IPS DF 4.7 (cell line): ENCODE measurements around the gene CTSC.
"Not testable (repeated sequence)": the region's sequence is repeated elsewhere in the genome, so short reads cannot be mapped to it uniquely, and the experiment has no call there.

Experiments
- DNase-seq: peaks from one replicate; pipeline ENCODE4 v3.0.0-alpha.2; 2013; ENCODE audit warnings: low spot score; ENCODE audit errors: extremely low read depth

Gene CTSC

DNA sequence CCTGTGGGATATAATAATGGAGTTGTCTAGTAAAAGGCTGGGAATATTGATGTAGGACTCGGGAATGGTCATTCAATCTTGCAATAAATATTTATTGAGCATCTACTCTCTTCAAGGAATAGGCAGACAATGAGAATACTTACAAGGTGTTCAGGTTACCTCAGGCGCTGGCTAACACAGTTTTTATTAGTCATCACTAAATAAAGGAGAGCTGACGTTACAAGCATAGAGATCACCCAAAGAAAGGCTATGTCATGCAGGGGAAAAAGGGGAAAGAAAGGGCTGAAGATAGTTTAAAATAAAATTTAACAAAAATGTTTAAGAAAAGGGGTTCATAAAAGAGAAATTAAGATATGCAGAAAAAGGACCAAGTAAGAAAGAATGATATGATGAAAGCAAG, 15.8 kb upstream of the CTSC start:
- DNase-seq = no peak

GRCh38 chr11:88352139-88352538, 14.6 kb upstream of the CTSC start:
- no peak for DNase-seq

GRCh38 chr11:88348870-88349269, 11.3 kb upstream of the CTSC start:
- no peak for DNase-seq

GRCh38 chr11:88345949-88346348, 8.4 kb upstream of the CTSC start:
- DNase-seq = no peak

- DNase-seq = no peak
Observed at GRCh38 chr11:88345408-88345807, 7.9 kb upstream of the CTSC start.

GRCh38 chr11:88344869-88345268, 7.3 kb upstream of the CTSC start:
- no peak for DNase-seq

- DNase-seq = no peak
Observed at GRCh38 chr11:88341522-88342251, 4.2 kb upstream of the CTSC start.

- DNase-seq = no peak
Observed at GRCh38 chr11:88340366-88340935, 2.9 kb upstream of the CTSC start.

DNA sequence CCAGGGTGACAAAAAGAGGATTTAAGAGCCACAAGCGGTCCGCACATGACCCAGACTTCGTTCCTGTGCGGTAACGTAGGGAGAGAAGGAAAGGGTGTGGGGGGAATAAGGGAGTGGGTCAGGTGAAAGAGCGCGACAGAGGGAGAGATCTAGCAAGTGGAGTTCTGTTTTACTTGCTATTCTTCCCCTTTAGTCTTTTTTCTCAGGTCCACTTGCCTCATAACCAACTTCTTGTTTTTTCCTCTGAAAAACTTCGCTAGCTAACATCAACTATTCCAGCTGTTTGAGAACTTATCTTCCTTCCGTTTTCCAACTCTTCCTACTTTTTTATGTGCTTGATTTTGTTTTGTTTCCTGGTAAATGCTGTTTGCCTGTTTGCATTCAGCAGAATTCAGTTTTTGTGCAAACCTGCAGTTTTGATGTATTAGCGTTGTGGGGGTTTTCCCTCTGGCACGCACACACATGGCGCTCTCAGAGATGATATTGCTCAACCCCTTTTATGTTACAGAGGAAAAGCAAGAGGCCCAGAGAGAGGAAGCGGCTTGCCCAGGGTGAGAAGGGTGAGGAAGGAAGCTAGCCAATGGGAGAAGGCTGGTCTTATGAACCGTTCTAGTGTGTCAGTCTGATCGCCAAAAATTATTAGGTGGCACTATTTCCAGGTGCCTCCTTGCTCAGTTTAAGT, 592 bp upstream of the CTSC start:
- DNase-seq = no peak

- no peak for DNase-seq
Observed at GRCh38 chr11:88335284-88335683, 2.3 kb downstream of the CTSC start.

GRCh38 chr11:88333862-88334261, 3.7 kb downstream of the CTSC start:
- DNase-seq = no peak

- no peak for DNase-seq
Observed at GRCh38 chr11:88332851-88333250, 4.7 kb downstream of the CTSC start.

DNA sequence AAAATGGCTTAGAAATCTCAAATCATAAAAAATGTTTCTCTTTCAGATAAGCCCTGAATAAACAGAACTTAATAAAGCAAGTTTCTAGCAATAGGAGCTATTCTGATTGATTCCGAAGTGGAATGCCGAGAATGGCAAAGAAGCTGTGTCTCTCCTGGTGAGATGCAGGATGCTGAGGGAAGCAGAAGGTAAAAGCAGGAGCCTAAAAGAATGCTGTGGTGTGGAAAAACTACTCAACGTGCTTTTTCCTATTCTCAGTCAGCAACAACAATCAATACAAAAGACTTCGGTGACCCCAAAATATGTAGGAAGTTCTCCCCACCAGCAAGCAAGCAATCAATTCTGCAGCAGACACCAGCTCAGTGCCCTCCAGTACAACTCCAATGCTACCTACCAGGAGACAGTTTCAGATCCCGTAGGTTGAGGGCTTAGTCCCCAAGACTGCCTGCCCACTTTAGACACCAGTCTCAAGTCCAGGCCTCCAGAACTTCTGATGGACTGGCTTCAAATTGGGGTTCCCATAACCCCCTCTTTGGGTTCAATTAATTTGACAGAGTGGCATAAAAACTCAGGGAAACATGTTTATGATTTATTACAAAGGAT, 6.6 kb downstream of the CTSC start:
- DNase-seq = no peak

DNA sequence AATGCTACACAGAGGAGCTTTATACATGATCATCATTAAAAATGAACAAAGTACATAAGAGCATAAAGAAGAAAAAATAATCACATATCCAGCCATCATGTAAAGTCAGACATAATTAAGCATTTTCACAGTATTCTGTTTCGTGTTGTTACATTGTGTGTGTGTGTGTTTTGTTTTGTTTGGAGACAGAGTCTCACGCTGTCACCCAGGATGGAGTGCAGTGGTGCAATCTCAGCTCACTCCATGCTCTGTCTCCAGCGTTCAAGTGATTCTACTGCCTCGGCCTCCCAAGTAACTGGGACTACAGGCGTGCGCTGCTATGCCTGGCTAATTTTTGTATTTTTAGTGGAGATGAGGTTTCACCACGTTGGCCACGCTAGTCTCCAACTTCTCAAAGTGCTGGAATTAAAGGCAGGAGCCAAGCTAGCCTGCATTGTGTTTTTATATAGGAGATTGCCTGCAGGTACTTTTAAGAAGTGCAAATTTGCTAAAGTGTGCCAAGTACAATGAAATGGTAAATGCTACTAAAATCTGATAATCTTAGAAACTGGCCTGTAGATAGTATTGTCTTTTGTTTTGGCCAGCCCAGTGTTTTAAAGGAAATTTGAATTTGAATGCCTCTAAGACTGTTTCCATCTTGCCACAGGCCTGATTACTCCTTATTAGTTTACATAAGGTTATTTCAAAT, 7.8 kb downstream of the CTSC start:
- no peak for DNase-seq

- no peak for DNase-seq
Observed at GRCh38 chr11:88327462-88328143, 9.9 kb downstream of the CTSC start.

GRCh38 chr11:88327061-88327460, 10.5 kb downstream of the CTSC start:
- DNase-seq = no peak

DNA sequence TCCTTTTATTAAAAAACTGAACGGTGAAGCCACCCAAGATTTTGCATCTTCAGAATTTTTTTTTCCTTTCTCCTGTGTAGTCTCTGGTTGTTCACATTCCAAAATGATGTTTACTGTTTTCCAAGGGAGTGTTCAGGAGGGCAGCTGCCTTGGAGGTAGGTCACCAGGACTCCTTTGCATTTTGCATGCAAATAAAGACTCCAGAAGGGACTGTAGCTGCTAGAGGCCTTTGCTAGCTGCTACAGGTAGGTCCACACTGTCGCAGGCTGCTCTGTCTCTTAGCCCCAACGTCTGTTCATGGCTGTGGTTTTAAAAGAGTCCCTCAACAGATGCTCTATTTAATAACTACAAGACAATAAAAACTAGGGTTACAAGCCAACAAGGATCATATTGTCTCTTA, 11.4 kb downstream of the CTSC start:
- no peak for DNase-seq

DNA sequence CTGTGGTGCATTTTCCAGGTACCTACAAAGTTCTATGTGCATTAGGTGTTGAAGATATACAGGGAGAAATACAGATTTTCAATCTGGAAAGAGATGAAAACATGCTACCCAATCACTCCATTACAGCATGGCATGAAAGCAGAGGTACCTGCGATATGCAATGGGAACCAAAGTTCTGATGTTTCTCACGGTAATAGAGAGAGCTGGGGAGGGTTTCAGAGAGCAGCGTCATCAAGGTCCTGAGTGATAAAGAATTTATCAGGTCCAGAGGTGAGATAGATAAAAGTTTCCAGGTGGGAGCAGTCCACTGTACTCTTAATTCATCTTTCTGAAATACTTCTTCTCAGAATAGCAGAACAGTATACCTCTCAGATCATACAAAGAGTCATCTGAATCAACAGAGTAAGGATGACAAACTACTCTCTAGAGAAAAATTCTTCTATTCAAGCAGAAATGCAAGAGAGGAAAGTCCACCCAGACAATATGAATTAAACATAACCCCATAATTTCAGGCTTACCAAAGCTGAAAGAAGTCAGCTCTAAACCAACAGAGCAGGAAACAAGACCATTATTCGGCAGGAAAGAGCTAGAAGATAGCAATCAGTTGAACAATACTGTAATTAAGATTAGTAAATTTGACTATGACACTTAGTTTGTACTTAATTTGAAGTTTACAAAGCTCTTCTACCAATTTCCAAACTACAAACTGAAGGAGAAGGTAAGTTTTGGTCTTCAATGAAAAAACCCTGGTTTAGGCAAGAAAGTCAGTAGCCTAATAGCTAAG, 12.8 kb downstream of the CTSC start:
- DNase-seq = no peak

- DNase-seq = not testable (repeated sequence)
Observed at GRCh38 chr11:88322881-88323280, 14.7 kb downstream of the CTSC start.

- not testable (repeated sequence) for DNase-seq
Observed at GRCh38 chr11:88321412-88321811, 16.1 kb downstream of the CTSC start.
